Activated naive CD4-positive, alpha-beta T cell treated with anti-CD3 and anti-CD28 coated beads for 36 hours (primary cell): ENCODE data around the gene MCEE. TPM values are rescaled to one million over a fixed set of nuclear protein-coding genes. Genes with fewer than 3 reads are reported as not detected.

Source experiments
- CTCF ChIA-PET: fragments of 350-600 bp; sonication (Branson Sonifier 250); formaldehyde crosslinking; loops from one replicate; lab custom pipeline; 2021; ENCODE audit warnings: antibody characterized with exemption; lab: Charles Lee
- DNase-seq: peaks from one replicate; pipeline ENCODE4 v3.0.0-alpha.2; 2020
- H3K27ac Mint-ChIP-seq: one replicate; pipeline ENCODE4 v1.8.0; 2021; ENCODE audit warnings: mild to moderate bottlenecking, mixed read lengths
- H3K27me3 Mint-ChIP-seq: one replicate; pipeline ENCODE4 v1.8.0; 2021; ENCODE audit warnings: low read depth, mixed read lengths
- H3K36me3 Mint-ChIP-seq: one replicate; pipeline ENCODE4 v1.8.0; 2021; ENCODE audit warnings: low read depth, mixed read lengths
- H3K4me1 Mint-ChIP-seq: one replicate; pipeline ENCODE4 v1.8.0; 2021; ENCODE audit warnings: low read depth, mixed read lengths
- H3K4me3 Mint-ChIP-seq: one replicate; pipeline ENCODE4 v1.8.0; 2021; ENCODE audit warnings: mild to moderate bottlenecking, moderate library complexity, mixed read lengths
- H3K9me3 Mint-ChIP-seq: one replicate; pipeline ENCODE4 v1.8.0; 2021; ENCODE audit warnings: mixed read lengths
- intact Hi-C: fragments of 100-400 bp; cut with micrococcal nuclease; formaldehyde crosslinking; loops from one replicate; pipeline ENCODE4 v1.15.1; 2023
- total RNA-seq, 2 experiments: library from RNA; stranded (reverse); gene quantifications; one replicate each; pipeline ENCODE4 v1.2.3, GENCODE V29; 2021

The MCEE gene
- total RNA-seq, 2 experiments from 2014 or later = 14.0 to 15.8 TPM

GRCh38 chr2:71072492-71072891 lies 57.5 kb downstream of the MCEE start:
- CTCF ChIA-PET = interaction anchor here (0.6 to 3.3 kb wide), 6 partner anchors 12 to 103 kb away, joined by 3 to 30 read pairs (median 8); partner anchors contain the start of genes MCEE and MPHOSPH10
- Mint-ChIP-seq H3K27ac (peak overlapping the region; percentile 87), H3K4me1 (peaks cover 53% of the 10 kb centered on the region), H3K27me3 (no peaks in the 10 kb centered on the region), H3K36me3 (peaks cover 18% of the 10 kb centered on the region), H3K9me3 (no peaks in the 10 kb centered on the region), H3K4me3 (peak overlapping the region; percentile 26)
- DNase-seq = no peak
- intact Hi-C loops = loop anchor here (1.0 to 2.0 kb wide), 2 partner anchors 28 to 155 kb away; partner anchors contain the start of gene PAIP2B

- Mint-ChIP-seq H3K4me1 (peaks cover 56% of the 10 kb centered on the region), H3K27ac (peak overlapping the region; percentile 87), H3K27me3 (no peaks in the 10 kb centered on the region), H3K36me3 (peaks cover 16% of the 10 kb centered on the region), H3K9me3 (no peaks in the 10 kb centered on the region), H3K4me3 (peak overlapping the region; percentile 59)
- intact Hi-C loops = loop anchor here (1.0 to 2.0 kb wide), 2 partner anchors 29 to 155 kb away; partner anchors contain the start of gene PAIP2B
- peak; percentile 86 for DNase-seq
- CTCF ChIA-PET = interaction anchor here (0.6 to 3.3 kb wide), 13 partner anchors 9 to 346 kb away, joined by 3 to 30 read pairs (median 3); partner anchors contain the start of genes MCEE, MPHOSPH10 and PAIP2B
Measured at GRCh38 chr2:71071681-71072398, 58.2 kb downstream of the MCEE start.

GRCh38 chr2:71070294-71071093 lies 59.5 kb downstream of the MCEE start:
- DNase-seq = peak; percentile 25
- CTCF ChIA-PET = interaction anchor here (0.6 to 3.3 kb wide), 14 partner anchors 10 to 293 kb away, joined by 3 to 30 read pairs (median 3); partner anchors contain the start of genes MCEE, MPHOSPH10 and PAIP2B
- H3K36me3 Mint-ChIP-seq = peaks cover 14% of the 10 kb centered on the region
- intact Hi-C loops = no loop called here
- H3K27me3 Mint-ChIP-seq = no peaks in the 10 kb centered on the region
- H3K9me3 Mint-ChIP-seq = no peaks in the 10 kb centered on the region
- H3K4me1 Mint-ChIP-seq = peaks cover 58% of the 10 kb centered on the region
- H3K4me3 Mint-ChIP-seq = peak overlapping the region; percentile 3
- H3K27ac Mint-ChIP-seq = peak overlapping the region; percentile 87

- CTCF ChIA-PET = interaction anchor here (0.7 to 2.8 kb wide), 8 partner anchors 9 to 85 kb away, joined by 3 to 10 read pairs (median 4); partner anchors contain the start of genes MCEE and MPHOSPH10
- Mint-ChIP-seq H3K36me3 (peaks cover 13% of the 10 kb centered on the region), H3K9me3 (no peaks in the 10 kb centered on the region), H3K27me3 (no peaks in the 10 kb centered on the region), H3K4me3 (peak overlapping the region; percentile 95), H3K27ac (peak overlapping the region; percentile 98), H3K4me1 (peaks cover 58% of the 10 kb centered on the region)
- no peak for DNase-seq
- intact Hi-C loops = loop anchor here (2.0 to 5.0 kb wide), 2 partner anchors 43 to 47 kb away; no protein-coding TSS in a partner anchor
Measured at GRCh38 chr2:71069376-71069775, 60.7 kb downstream of the MCEE start.

- Mint-ChIP-seq H3K4me3 (peak within 1 kb of the TSS; percentile 95), H3K27ac (peak within 1 kb of the TSS; percentile 98), H3K36me3 (peaks cover 4% of the 10 kb centered on the region), H3K9me3 (no peaks in the 10 kb centered on the region), H3K4me1 (peaks cover 49% of the 10 kb centered on the region), H3K27me3 (no peaks in the 10 kb centered on the region)
- intact Hi-C loops = loop anchor here (1.0 to 5.0 kb wide), 8 partner anchors 19 to 263 kb away; partner anchors contain the start of genes MCEE, MPHOSPH10, PAIP2B and ZNF638
- DNase-seq = peak; percentile 96
- CTCF ChIA-PET = interaction anchor here (0.7 to 2.8 kb wide), 8 partner anchors 10 to 69 kb away, joined by 3 to 10 read pairs (median 4); partner anchors contain the start of genes MCEE and MPHOSPH10
Measured at GRCh38 chr2:71068218-71069035, 61.6 kb downstream of the MCEE start, which contains the start of gene NAGK. TSS of gene NAGK (plus strand) at chr2:71068648. CDS start at chr2:71068684, 36 bp downstream.

GRCh38 chr2:71067567-71068217 lies 62.3 kb downstream of the MCEE start:
- Mint-ChIP-seq H3K9me3 (no peaks in the 10 kb centered on the region), H3K27ac (peak overlapping the region; percentile 98), H3K36me3 (peaks cover under 1% of the 10 kb centered on the region), H3K27me3 (no peaks in the 10 kb centered on the region), H3K4me1 (peaks cover 42% of the 10 kb centered on the region), H3K4me3 (peak overlapping the region; percentile 95)
- peak; percentile 25 for DNase-seq
- CTCF ChIA-PET = interaction anchor here (0.6 to 2.8 kb wide), 6 partner anchors 21 to 265 kb away, joined by 3 to 10 read pairs (median 4); partner anchors contain the start of genes MCEE and MPHOSPH10
- intact Hi-C loops = loop anchor here (1.0 to 5.0 kb wide), 8 partner anchors 18 to 264 kb away; partner anchors contain the start of genes MCEE, MPHOSPH10, PAIP2B and ZNF638

- Mint-ChIP-seq H3K4me1 (peaks cover 34% of the 10 kb centered on the region), H3K27ac (no peak overlapping the region), H3K36me3 (no peaks in the 10 kb centered on the region), H3K9me3 (no peaks in the 10 kb centered on the region), H3K4me3 (peak overlapping the region; percentile 38), H3K27me3 (no peaks in the 10 kb centered on the region)
- CTCF ChIA-PET = interaction anchor here (0.6 to 2.3 kb wide), 5 partner anchors 17 to 266 kb away, joined by 3 to 8 read pairs (median 5); no protein-coding TSS in a partner anchor
- DNase-seq = no peak
- intact Hi-C loops = loop anchor here (5.0 kb wide), 1 partner anchor 45 kb away; no protein-coding TSS in a partner anchor
Measured at GRCh38 chr2:71066856-71067255, 63.2 kb downstream of the MCEE start.

GRCh38 chr2:71064754-71065621 lies 65.0 kb downstream of the MCEE start:
- Mint-ChIP-seq H3K36me3 (no peaks in the 10 kb centered on the region), H3K4me3 (no peak overlapping the region), H3K4me1 (peaks cover 16% of the 10 kb centered on the region), H3K27ac (no peak overlapping the region), H3K9me3 (no peaks in the 10 kb centered on the region), H3K27me3 (peaks cover 4% of the 10 kb centered on the region)
- intact Hi-C loops = loop anchor here (5.0 kb wide), 1 partner anchor 47 kb away; no protein-coding TSS in a partner anchor
- CTCF ChIA-PET = interaction anchor here (1.9 kb wide), 1 partner anchor 15 kb away, joined by 6 read pairs; no protein-coding TSS in a partner anchor
- DNase-seq = no peak

- intact Hi-C loops = no loop called here
- CTCF ChIA-PET = no interaction called here
- no peaks in the 10 kb centered on the region for H3K36me3 Mint-ChIP-seq
- H3K27ac Mint-ChIP-seq = no peak overlapping the region
- H3K4me1 Mint-ChIP-seq = peaks cover 7% of the 10 kb centered on the region
- no peaks in the 10 kb centered on the region for H3K9me3 Mint-ChIP-seq
- DNase-seq = no peak
- H3K27me3 Mint-ChIP-seq = peaks cover 4% of the 10 kb centered on the region
- H3K4me3 Mint-ChIP-seq = no peak overlapping the region
Measured at GRCh38 chr2:71064110-71064611, 65.9 kb downstream of the MCEE start.

- no peak for DNase-seq
- CTCF ChIA-PET = no interaction called here
- Mint-ChIP-seq H3K9me3 (no peaks in the 10 kb centered on the region), H3K4me3 (no peak overlapping the region), H3K4me1 (peaks cover 5% of the 10 kb centered on the region), H3K27ac (no peak overlapping the region), H3K36me3 (no peaks in the 10 kb centered on the region), H3K27me3 (peaks cover 4% of the 10 kb centered on the region)
- intact Hi-C loops = no loop called here
Measured at GRCh38 chr2:71063216-71063615, 66.8 kb downstream of the MCEE start.
